Epidermal melanocyte (primary cell): ENCODE data around the gene THADA.
"Not testable (repeated sequence)": the region's sequence is repeated elsewhere in the genome, so short reads cannot be mapped to it uniquely, and the experiment has no call there.

ENCODE experiments used
- DNase-seq: peaks from one replicate; pipeline ENCODE4 v3.0.0; 2011; ENCODE audit warnings: low spot score; ENCODE audit not compliant: insufficient read length

Gene THADA

GRCh38 chr2:43191947-43192516 lies 403.8 kb downstream of the THADA start:
- no peak for DNase-seq

GRCh38 chr2:43190311-43191052 lies 405.4 kb downstream of the THADA start:
- DNase-seq, result no peak

GRCh38 chr2:43189861-43190260 lies 406.0 kb downstream of the THADA start:
- DNase-seq, result not testable (repeated sequence)

- no peak for DNase-seq
Measured at GRCh38 chr2:43188561-43189386, 407.1 kb downstream of the THADA start.

DNA sequence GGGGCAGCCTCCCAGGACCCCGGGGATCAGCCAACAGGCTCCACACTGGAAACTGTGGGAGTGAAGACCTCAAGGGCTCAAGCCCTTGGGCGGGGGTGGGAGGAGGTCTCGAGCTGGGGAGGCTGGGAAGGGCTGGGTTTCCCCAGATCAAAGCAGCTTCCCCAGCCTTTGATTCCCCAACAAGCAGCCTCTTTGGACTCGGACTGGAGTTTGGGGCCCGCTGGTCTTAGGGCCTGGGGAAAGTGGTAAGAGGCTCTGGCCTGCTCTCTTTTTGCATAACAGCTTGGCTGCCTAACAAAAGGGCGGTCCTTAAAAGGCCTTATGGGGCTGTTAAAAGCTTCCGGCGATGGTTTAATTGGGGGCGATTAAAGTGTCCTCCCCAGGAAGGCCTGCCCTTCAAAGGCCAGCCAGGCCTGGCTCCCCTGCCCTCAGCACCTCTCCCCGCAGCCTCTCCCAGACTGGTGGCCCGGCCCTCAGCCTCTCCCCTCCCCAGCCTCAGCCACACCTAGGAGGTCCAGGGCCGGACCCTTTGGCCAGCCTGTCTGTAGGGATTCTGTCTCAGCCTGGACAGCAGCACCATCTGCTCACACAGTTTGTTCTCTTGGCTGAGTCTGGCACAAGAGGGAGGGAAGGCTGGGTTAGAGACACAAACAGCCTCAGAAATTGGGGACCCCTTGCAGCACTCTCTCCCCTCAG lies 409.0 kb downstream of the THADA start:
- no peak for DNase-seq

DNA sequence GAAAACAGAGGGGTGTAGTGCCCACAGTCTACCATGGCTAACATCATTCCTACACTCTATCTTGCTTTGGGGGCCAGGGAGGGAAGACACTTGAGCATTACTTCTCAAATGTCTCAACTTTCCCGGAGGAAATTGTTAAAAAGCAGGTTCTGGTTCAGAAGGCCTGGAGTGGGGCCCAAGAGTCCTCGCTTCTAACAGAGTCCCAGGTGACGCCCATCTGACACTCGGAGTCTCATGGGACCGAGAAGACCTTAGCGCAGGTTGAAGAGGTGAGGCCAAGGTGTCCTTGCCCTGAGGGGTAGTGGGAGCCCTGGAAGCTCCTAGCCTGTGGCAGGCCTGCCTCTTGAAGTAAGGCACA lies 409.5 kb downstream of the THADA start:
- no peak for DNase-seq

DNA sequence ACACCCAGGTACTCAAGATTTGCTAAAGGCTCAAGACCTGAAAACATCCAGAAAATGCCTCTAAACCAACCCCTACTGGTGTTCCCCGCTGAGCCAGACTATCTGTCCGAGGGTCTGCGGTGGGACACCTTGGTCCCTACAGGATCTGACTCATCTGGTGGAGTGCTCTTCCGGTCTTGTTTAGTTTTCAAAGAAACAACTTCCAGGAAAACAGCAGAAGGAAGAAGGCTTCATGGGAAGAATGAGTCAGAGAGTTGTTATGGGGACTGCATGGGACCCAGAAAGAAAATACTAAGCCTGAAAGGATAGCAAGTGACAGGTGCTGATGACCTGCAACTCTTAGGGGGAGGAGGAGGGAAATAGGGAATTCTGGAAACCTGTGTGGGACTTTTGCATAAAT lies 410.7 kb downstream of the THADA start:
- DNase-seq, result no peak

- DNase-seq, result no peak
Measured at GRCh38 chr2:43184339-43184895, 411.4 kb downstream of the THADA start.

DNA sequence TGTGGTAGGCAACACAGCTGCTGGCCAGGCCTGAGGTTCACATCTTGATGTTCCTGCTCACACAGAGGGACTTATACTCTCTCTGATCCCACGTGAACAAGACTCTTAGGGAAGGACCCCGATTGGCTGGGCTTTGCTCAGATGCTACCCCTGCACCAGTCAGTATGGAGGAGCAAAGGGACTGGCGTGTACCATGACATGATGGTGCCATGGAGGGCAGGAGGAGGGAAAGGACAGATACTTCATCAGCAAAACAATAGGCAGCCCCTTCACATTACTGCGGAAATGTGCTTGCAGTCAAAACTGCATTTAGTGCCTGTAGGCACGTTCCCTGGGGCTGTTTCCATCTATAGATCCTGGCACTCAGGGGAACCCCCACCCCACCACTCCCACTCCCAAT lies 412.1 kb downstream of the THADA start:
- no peak for DNase-seq

DNA sequence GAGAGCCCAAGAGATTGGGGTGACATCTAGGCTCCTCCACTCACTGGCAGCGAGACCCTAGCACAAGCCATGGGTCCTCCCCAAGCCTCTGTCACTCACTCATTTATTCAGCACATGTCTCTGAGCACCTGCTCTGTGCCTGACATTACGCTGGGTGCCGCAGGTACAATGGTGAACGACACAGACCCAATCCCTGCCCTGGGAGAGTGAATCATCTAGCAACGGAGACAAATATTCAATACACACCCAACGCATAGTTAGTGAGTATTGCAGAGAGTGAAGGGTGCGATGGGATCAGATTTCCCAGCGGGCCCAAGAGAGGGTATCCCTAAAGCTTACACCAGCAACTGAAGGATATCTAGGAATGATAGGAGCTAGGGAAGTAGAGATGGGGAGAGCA lies 414.9 kb downstream of the THADA start:
- no peak for DNase-seq
